GM23338 (cell line): Measurements from ENCODE around the gene FAM25G. TPM values are rescaled to one million over a fixed set of nuclear protein-coding genes. Genes with fewer than 3 reads are reported as not detected.

Experiments
- ATAC-seq: fragments of 200-7000 bp; cut with Tn5 transposase; 3 replicates; pipeline ENCODE4 v1.9.1; 2020
- DNase-seq: peaks from one replicate; pipeline ENCODE4 v3.0.0-alpha.2; 2015; ENCODE audit warnings: low spot score
- H2AFZ ChIP-seq: fragments of 200-600 bp; sonication (generic); 2 replicates; pipeline ENCODE4 v1.8.0; 2016; ENCODE audit warnings: antibody characterized with exemption, mild to moderate bottlenecking, moderate library complexity
- H3F3A ChIP-seq: fragments of 200-600 bp; sonication (generic); replicated peaks from 2 replicates; pipeline ENCODE4 v1.8.0; 2017; ENCODE audit warnings: antibody characterized with exemption, mixed run types, low read depth
- H3K27ac ChIP-seq: fragments of 200-600 bp; sonication (generic); 2 replicates; pipeline ENCODE4 v1.6.1; 2016; ENCODE audit warnings: low read depth
- H3K27me3 ChIP-seq: fragments of 200-600 bp; sonication (generic); 2 replicates; pipeline ENCODE4 v1.8.0; 2016; ENCODE audit warnings: mild to moderate bottlenecking, mixed run types, moderate library complexity; ENCODE audit not compliant: insufficient read depth
- H3K36me3 ChIP-seq: fragments of 200-600 bp; sonication (generic); 2 replicates; pipeline ENCODE4 v1.8.0; 2016; ENCODE audit warnings: mild to moderate bottlenecking; ENCODE audit not compliant: insufficient read depth
- H3K4me1 ChIP-seq: fragments of 200-600 bp; sonication (generic); 2 replicates; pipeline ENCODE4 v1.8.0; 2016; ENCODE audit warnings: mild to moderate bottlenecking, moderate library complexity; ENCODE audit not compliant: insufficient read depth
- H3K4me2 ChIP-seq: fragments of 200-600 bp; sonication (generic); 2 replicates; pipeline ENCODE4 v1.7.1; 2017; ENCODE audit warnings: mixed run types
- H3K4me3 ChIP-seq: fragments of 200-600 bp; sonication (generic); 2 replicates; pipeline ENCODE4 v1.6.1; 2016; ENCODE audit warnings: mixed run types
- H3K79me2 ChIP-seq: fragments of 200-600 bp; sonication (generic); replicated peaks from 2 replicates; pipeline ENCODE4 v1.8.0; 2017; ENCODE audit warnings: mild to moderate bottlenecking; ENCODE audit not compliant: insufficient read depth
- H3K9me2 ChIP-seq: fragments of 200-600 bp; sonication (generic); 2 replicates; pipeline ENCODE4 v1.8.0; 2017; ENCODE audit not compliant: insufficient read depth
- H4K20me1 ChIP-seq: fragments of 200-600 bp; sonication (generic); replicated peaks from 2 replicates; pipeline ENCODE4 v1.8.0; 2017; ENCODE audit warnings: mild to moderate bottlenecking; ENCODE audit not compliant: insufficient read depth
- H3K27ac Mint-ChIP-seq: 2 replicates; pipeline ENCODE4 v1.8.0; 2020; ENCODE audit warnings: inconsistent platforms, mild to moderate bottlenecking, moderate library complexity, mixed read lengths
- H3K27me3 Mint-ChIP-seq: 3 replicates; pipeline ENCODE4 v1.8.0; 2022; ENCODE audit warnings: low read depth, mild to moderate bottlenecking, moderate library complexity, mixed read lengths, inconsistent platforms; ENCODE audit not compliant: insufficient read depth, poor library complexity
- H3K36me3 Mint-ChIP-seq: 3 replicates; pipeline ENCODE4 v1.8.0; 2021; ENCODE audit warnings: low read depth, mild to moderate bottlenecking, inconsistent platforms, moderate library complexity, mixed read lengths
- H3K4me1 Mint-ChIP-seq: 3 replicates; pipeline ENCODE4 v1.8.0; 2020; ENCODE audit warnings: mild to moderate bottlenecking, inconsistent platforms, mixed read lengths
- H3K4me3 Mint-ChIP-seq: 3 replicates; pipeline ENCODE4 v1.8.0; 2021; ENCODE audit warnings: moderate library complexity, mild to moderate bottlenecking, inconsistent platforms, mixed read lengths
- H3K9me3 Mint-ChIP-seq: 3 replicates; pipeline ENCODE4 v1.8.0; 2020; ENCODE audit warnings: moderate library complexity, mild to moderate bottlenecking, inconsistent platforms, mixed read lengths
- ETS1 ChIP-seq: IDR thresholded peaks from 2 replicates; pipeline ENCODE4 v1.6.1; 2016; ENCODE audit warnings: antibody characterized with exemption
- EZH2 ChIP-seq: fragments of 200-600 bp; sonication (generic); IDR thresholded peaks from one replicate; pipeline ENCODE4 v1.8.0; 2017; ENCODE audit warnings: antibody characterized with exemption, mild to moderate bottlenecking, low read depth; ENCODE audit not compliant: unreplicated experiment
- JUNB ChIP-seq: IDR thresholded peaks from one replicate; pipeline ENCODE4 v1.6.1; 2016; ENCODE audit warnings: antibody characterized with exemption; ENCODE audit not compliant: unreplicated experiment
- NANOG ChIP-seq: IDR thresholded peaks from 2 replicates; pipeline ENCODE4 v1.6.1; 2016; ENCODE audit warnings: antibody characterized with exemption, borderline replicate concordance
- ZNF331 ChIP-seq: fragments of 250-450 bp; sonication (Bioruptor Pico); IDR thresholded peaks from 2 replicates; pipeline ENCODE4 v1.5.0; 2020; ENCODE audit warnings: low read depth, mild to moderate bottlenecking, moderate library complexity
- ZNF462 ChIP-seq: fragments of 250-450 bp; sonication (Bioruptor Pico); IDR thresholded peaks from 2 replicates; pipeline ENCODE4 v1.5.0; 2020; ENCODE audit warnings: mild to moderate bottlenecking, moderate library complexity
- polyA plus RNA-seq: library from polyadenylated mRNA; unstranded; fragments of >200 nt; fragmentation: Nextera tagmentation; extraction: Ambion mirVana; gene quantifications from 2 replicates; pipeline ENCODE4 v1.2.1, GENCODE V29; 2016
- total RNA-seq: library from RNA; depleted of rRNA; stranded (reverse); fragments of >200 nt; shearing (Covaris generic); gene quantifications from 2 replicates; pipeline ENCODE4 v1.2.3, GENCODE V29; 2014
- TF ChIP-seq, protein P1 (sequence below), 2 experiments: fragments of 200-600 bp in 1 of 2; sonication (generic) in 1 of 2; conservative IDR thresholded peaks; 2 replicates each; pipeline versions ENCODE4 v1.5.1 to v1.6.1; 2016 to 2017; ENCODE audit warnings: antibody characterized with exemption in 2 of 2, low read depth in 2 of 2, mild to moderate bottlenecking in 2 of 2, moderate library complexity in 1 of 2

Gene FAM25G
- total and polyA plus RNA-seq, 2 experiments from 2014 or later: not detected

DNA sequence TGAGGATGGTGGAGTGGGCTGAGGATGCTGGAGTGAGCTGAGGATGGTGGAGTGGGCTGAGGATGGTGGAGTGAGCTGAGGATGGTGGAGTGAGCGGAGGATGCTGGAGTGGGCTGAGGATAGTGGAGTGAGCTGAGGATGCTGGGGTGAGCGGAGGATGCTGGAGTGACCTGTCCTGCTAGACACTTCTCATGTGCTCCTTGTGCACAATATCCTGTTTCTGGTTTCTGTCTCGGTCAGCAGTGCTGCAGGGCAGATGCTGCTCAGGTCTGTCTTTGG lies 36.8 kb downstream of the FAM25G start (continued):
- TF ChIP-seq ZNF462 (CRISPR knock-in tag): no peak
- TF ChIP-seq, protein P1, sequence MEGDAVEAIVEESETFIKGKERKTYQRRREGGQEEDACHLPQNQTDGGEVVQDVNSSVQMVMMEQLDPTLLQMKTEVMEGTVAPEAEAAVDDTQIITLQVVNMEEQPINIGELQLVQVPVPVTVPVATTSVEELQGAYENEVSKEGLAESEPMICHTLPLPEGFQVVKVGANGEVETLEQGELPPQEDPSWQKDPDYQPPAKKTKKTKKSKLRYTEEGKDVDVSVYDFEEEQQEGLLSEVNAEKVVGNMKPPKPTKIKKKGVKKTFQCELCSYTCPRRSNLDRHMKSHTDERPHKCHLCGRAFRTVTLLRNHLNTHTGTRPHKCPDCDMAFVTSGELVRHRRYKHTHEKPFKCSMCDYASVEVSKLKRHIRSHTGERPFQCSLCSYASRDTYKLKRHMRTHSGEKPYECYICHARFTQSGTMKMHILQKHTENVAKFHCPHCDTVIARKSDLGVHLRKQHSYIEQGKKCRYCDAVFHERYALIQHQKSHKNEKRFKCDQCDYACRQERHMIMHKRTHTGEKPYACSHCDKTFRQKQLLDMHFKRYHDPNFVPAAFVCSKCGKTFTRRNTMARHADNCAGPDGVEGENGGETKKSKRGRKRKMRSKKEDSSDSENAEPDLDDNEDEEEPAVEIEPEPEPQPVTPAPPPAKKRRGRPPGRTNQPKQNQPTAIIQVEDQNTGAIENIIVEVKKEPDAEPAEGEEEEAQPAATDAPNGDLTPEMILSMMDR (conservative IDR thresholded peaks at IDR 0.05; ENCODE audit: low read depth in 2 of 2): no peak

GRCh38 chr10:47454008-47454779 lies 37.3 kb downstream of the FAM25G start:
- H3K4me3 Mint-ChIP-seq: no peak overlapping the region
- TF ChIP-seq JUNB (no peak), EZH2 (no peak), NANOG (no peak), ZNF331 (CRISPR knock-in tag) (no peak), ETS1 (no peak)
- TF ChIP-seq, protein P1 (conservative IDR thresholded peaks at IDR 0.05; ENCODE audit: low read depth in 2 of 2): no peak

More at GRCh38 chr10:47454008-47454779, 37.3 kb downstream of the FAM25G start:
- ATAC-seq (no peak), DNase-seq (no peak)
- Histone ChIP-seq H3K4me1 (no peaks in the 10 kb centered on the region), H3K9me2 (no peaks in the 10 kb centered on the region), H4K20me1 (no peaks in the 10 kb centered on the region), H3K4me3 (no peak overlapping the region), H3K27me3 (no peaks in the 10 kb centered on the region), H3F3A (no peaks in the 10 kb centered on the region), H3K27ac (no peak overlapping the region), H3K79me2 (no peaks in the 10 kb centered on the region), H3K36me3 (no peaks in the 10 kb centered on the region), H3K4me2 (no peak overlapping the region), H2AFZ (no peak overlapping the region)
- no peak overlapping the region for H3K27ac Mint-ChIP-seq
- no peaks in the 10 kb centered on the region; the same call in 2 of the 3 replicates for H3K9me3 Mint-ChIP-seq
- H3K4me1 Mint-ChIP-seq: peaks cover 18% of the 10 kb centered on the region
- H3K27me3 Mint-ChIP-seq: peaks cover 15% of the 10 kb centered on the region
- H3K36me3 Mint-ChIP-seq: no peaks in the 10 kb centered on the region
